ENCODE results near the gene NCR3LG1. TPM values are rescaled to one million over a fixed set of nuclear protein-coding genes. Genes with fewer than 3 reads are reported as not detected.

The NCR3LG1 gene, protein sequence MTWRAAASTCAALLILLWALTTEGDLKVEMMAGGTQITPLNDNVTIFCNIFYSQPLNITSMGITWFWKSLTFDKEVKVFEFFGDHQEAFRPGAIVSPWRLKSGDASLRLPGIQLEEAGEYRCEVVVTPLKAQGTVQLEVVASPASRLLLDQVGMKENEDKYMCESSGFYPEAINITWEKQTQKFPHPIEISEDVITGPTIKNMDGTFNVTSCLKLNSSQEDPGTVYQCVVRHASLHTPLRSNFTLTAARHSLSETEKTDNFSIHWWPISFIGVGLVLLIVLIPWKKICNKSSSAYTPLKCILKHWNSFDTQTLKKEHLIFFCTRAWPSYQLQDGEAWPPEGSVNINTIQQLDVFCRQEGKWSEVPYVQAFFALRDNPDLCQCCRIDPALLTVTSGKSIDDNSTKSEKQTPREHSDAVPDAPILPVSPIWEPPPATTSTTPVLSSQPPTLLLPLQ
- 0.67 and 1.2 TPM in 2 replicates for polyA plus RNA-seq (2012; rRNA removed)
- polyA plus RNA-seq (2012; cell fraction: cytosol; rRNA removed), result 0.41 and 0.52 TPM in 2 replicates
- polyA plus RNA-seq (2012; cell fraction: nucleus; rRNA removed), result 2.1 and 3.6 TPM in 2 replicates

DNA sequence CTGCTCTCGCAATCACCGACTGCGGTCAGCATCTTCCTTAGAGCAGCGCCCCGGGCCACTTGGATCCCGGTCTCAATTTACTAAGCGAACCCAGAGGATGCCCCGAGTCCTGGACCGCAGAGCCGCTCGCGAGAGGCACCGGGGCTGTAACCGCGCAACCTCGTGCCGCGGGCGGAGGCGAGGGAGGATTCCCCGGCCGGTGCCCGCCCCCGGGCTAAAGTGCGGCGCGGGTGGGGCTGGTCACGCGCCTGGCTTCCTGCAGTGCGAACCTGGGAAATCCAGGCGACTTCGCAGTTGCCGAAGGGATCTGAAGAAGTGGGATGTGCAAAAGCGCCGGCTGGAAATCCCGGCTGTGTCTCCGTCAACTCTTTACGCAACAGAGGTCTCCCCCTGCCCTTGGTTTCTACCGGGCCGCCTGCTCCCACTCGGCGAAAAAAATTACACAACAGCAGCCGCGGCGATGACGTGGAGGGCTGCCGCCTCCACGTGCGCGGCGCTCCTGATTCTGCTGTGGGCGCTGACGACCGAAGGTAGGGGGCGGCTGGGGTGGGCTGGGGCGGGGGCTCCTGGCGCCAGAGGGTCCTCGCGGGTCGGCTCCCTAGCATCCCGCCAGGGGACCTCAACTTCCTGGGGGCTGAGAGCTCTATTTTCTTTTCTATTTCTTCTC, at the start of gene NCR3LG1:
TSS of gene NCR3LG1 (plus strand) at position 291 of the 667 bp plus-strand sequence. CDS start at position 461, 170 bp downstream.
- CTCF ChIA-PET, result interaction anchor here (1.1 kb wide), 1 partner anchor 145 kb away, joined by 3 read pairs; no protein-coding TSS in a partner anchor
- no peaks in the 10 kb centered on the region for H3K9me2 ChIP-seq
- no peaks in the 10 kb centered on the region for H3K36me3 ChIP-seq (replicated peaks in 1 of 2; ENCODE audit: control insufficient read depth in 1 of 2, insufficient read depth in 2 of 2, low read length in 1 of 2)
- TF ChIP-seq FOXM1 (IDR thresholded peaks at IDR 0.05; ENCODE audit: low read depth) (no peak), MXI1 (IDR thresholded peaks at IDR 0.05; ENCODE audit: low read depth, low read length) (0 out of 2 replicates have a peak, but pooled peaks have one; percentile 30), SIN3A (IDR thresholded peaks at IDR 0.05; ENCODE audit: borderline replicate concordance, low read depth, low read length) (peak; percentile 9; the same call in 1 of the 2 replicates)
- TF ChIP-seq, protein P1, sequence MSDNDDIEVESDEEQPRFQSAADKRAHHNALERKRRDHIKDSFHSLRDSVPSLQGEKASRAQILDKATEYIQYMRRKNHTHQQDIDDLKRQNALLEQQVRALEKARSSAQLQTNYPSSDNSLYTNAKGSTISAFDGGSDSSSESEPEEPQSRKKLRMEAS (IDR thresholded peaks at IDR 0.05; ENCODE audit: low read depth), result peak; percentile 77
- TF ChIP-seq, protein P2, sequence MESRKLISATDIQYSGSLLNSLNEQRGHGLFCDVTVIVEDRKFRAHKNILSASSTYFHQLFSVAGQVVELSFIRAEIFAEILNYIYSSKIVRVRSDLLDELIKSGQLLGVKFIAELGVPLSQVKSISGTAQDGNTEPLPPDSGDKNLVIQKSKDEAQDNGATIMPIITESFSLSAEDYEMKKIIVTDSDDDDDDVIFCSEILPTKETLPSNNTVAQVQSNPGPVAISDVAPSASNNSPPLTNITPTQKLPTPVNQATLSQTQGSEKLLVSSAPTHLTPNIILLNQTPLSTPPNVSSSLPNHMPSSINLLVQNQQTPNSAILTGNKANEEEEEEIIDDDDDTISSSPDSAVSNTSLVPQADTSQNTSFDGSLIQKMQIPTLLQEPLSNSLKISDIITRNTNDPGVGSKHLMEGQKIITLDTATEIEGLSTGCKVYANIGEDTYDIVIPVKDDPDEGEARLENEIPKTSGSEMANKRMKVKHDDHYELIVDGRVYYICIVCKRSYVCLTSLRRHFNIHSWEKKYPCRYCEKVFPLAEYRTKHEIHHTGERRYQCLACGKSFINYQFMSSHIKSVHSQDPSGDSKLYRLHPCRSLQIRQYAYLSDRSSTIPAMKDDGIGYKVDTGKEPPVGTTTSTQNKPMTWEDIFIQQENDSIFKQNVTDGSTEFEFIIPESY (IDR thresholded peaks at IDR 0.05; ENCODE audit: borderline replicate concordance, low read depth), result 0 out of 2 replicates have a peak, but pooled peaks have one; percentile 39
- no peaks in the 10 kb centered on the region for H3K27me3 ChIP-seq (ENCODE audit: insufficient read depth)
- no peaks in the 10 kb centered on the region for H3K79me2 ChIP-seq (ENCODE audit: insufficient read depth)
- H2AFZ ChIP-seq (ENCODE audit: low read depth), result peak within 1 kb of the TSS; percentile 96
- peaks cover 21% of the 10 kb centered on the region for H3F3A ChIP-seq (replicated peaks; ENCODE audit: insufficient read depth)
- H3K4me1 ChIP-seq (ENCODE audit: control insufficient read depth in 1 of 2, insufficient read depth in 2 of 2, low read depth in 1 of 2, low read length in 1 of 2), result peaks cover 5 to 14% of the 10 kb centered on the region in 2 experiments; a peak in 3 of 4 replicates
- no peak within 1 kb of the TSS for H3K27ac ChIP-seq (ENCODE audit: low read depth in 2 of 2, low read length in 1 of 2)
- WGBS (ENCODE audit: low lambda C conversion rate), result 11% methylated on average over 31 of the region's 61 CpGs
- H3K9ac ChIP-seq, result peak within 1 kb of the TSS; percentile 67; the same call in 1 of the 2 replicates
- no peaks in the 10 kb centered on the region for H3K9me3 ChIP-seq
- no peaks in the 10 kb centered on the region for H4K20me1 ChIP-seq (ENCODE audit: insufficient read depth)
- peak within 1 kb of the TSS; percentile 64 to 77 for H3K4me3 ChIP-seq (ENCODE audit: low read depth in 2 of 2, low read length in 1 of 2)
- peak; percentile 73 for DNase-seq
- POLR2A ChIA-PET, result no interaction called here
- peak within 1 kb of the TSS; percentile 95 for H3K4me2 ChIP-seq

DNA sequence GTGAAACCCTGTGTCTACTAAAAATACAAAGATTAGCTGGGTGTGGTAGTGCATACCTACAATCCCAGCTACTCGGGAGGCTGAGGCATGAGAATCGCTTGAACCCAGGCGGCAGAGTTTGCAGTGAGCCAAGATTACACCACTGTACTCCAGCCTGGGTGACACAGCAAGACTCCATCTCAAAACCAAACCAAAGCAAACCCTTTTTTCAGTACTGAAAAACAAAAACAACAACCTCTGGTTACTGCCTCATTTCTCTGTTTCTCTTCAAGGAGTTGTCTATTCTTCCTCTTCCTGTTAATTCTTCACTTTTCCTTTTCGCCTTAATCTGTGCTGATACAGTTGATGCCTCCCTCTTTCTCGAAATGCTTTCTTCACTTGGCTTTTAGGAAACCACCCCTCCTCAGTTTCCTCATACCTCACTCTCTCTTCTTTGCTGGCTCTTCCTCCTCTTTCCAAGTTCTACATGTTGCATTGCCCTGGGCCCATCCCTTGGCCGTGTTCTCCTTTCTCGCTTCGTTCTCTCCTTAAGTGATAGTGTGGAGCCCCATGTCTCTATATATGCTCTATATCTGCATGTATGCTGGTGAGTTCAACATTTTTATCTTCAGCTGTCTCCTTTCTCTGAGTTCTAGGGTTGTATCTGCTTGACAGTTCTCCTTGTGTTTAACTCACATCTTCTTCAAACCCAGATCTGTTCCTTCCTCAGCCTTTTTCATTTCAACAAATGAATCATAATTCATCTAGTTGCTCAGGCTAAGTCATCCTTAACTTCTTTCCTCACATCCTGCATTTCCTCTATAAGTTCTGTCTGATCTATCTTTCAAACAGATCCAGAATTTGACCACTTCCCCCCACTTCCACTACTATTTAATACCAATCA, 38.0 kb upstream of the NCR3LG1 start:
- WGBS (ENCODE audit: low lambda C conversion rate), result 95% methylated on average over 8 of the region's 8 CpGs
- Histone ChIP-seq H3F3A (replicated peaks; ENCODE audit: insufficient read depth) (peaks cover 18% of the 10 kb centered on the region), H3K9me3 (no peaks in the 10 kb centered on the region), H3K79me2 (ENCODE audit: insufficient read depth) (no peaks in the 10 kb centered on the region), H3K36me3 (replicated peaks in 1 of 2; ENCODE audit: control insufficient read depth in 1 of 2, insufficient read depth in 2 of 2, low read length in 1 of 2) (peaks cover 31 to 36% of the 10 kb centered on the region in 2 experiments), H2AFZ (ENCODE audit: low read depth) (peak overlapping the region; percentile 26; the same call in 1 of the 2 replicates), H3K4me1 (ENCODE audit: control insufficient read depth in 1 of 2, insufficient read depth in 2 of 2, low read depth in 1 of 2, low read length in 1 of 2) (no peaks in the 10 kb centered on the region), H3K9ac (no peak overlapping the region), H3K27me3 (ENCODE audit: insufficient read depth) (no peaks in the 10 kb centered on the region), H3K27ac (ENCODE audit: low read depth in 2 of 2, low read length in 1 of 2) (peak overlapping the region; percentile 58 to 67; a peak in 3 of 4 replicates), H4K20me1 (ENCODE audit: insufficient read depth) (no peaks in the 10 kb centered on the region), H3K4me2 (peak overlapping the region; percentile 49), H3K4me3 (ENCODE audit: low read depth in 2 of 2, low read length in 1 of 2) (0 out of 4 replicates have a peak overlapping the region, but pooled peaks of 1 of the 2 experiments have one; percentile 12), H3K9me2 (no peaks in the 10 kb centered on the region)
- TF ChIP-seq, protein P3, sequence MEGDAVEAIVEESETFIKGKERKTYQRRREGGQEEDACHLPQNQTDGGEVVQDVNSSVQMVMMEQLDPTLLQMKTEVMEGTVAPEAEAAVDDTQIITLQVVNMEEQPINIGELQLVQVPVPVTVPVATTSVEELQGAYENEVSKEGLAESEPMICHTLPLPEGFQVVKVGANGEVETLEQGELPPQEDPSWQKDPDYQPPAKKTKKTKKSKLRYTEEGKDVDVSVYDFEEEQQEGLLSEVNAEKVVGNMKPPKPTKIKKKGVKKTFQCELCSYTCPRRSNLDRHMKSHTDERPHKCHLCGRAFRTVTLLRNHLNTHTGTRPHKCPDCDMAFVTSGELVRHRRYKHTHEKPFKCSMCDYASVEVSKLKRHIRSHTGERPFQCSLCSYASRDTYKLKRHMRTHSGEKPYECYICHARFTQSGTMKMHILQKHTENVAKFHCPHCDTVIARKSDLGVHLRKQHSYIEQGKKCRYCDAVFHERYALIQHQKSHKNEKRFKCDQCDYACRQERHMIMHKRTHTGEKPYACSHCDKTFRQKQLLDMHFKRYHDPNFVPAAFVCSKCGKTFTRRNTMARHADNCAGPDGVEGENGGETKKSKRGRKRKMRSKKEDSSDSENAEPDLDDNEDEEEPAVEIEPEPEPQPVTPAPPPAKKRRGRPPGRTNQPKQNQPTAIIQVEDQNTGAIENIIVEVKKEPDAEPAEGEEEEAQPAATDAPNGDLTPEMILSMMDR (IDR thresholded peaks at IDR 0.05), result no peak
- TF ChIP-seq JUND (IDR thresholded peaks at IDR 0.05) (no peak), EZH2phosphoT487 (IDR thresholded peaks at IDR 0.05; ENCODE audit: borderline replicate concordance, low read depth) (no peak), RXRA (IDR thresholded peaks at IDR 0.05; ENCODE audit: borderline replicate concordance, low read depth) (no peak)
- TF ChIP-seq, protein P4, sequence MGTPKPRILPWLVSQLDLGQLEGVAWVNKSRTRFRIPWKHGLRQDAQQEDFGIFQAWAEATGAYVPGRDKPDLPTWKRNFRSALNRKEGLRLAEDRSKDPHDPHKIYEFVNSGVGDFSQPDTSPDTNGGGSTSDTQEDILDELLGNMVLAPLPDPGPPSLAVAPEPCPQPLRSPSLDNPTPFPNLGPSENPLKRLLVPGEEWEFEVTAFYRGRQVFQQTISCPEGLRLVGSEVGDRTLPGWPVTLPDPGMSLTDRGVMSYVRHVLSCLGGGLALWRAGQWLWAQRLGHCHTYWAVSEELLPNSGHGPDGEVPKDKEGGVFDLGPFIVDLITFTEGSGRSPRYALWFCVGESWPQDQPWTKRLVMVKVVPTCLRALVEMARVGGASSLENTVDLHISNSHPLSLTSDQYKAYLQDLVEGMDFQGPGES (IDR thresholded peaks at IDR 0.05; ENCODE audit: low read depth, low read length), result no peak
- POLR2A ChIA-PET, result no interaction called here
- CTCF ChIA-PET, result interaction anchor here (1.1 kb wide), 1 partner anchor 19 kb away, joined by 3 read pairs; no protein-coding TSS in a partner anchor
- DNase-seq, result no peak
